GM10248 (cell line): ENCODE measurements around the gene CAMK2D.

ENCODE experiments used
- CTCF ChIA-PET: fragments of 300-600 bp; sonication (Branson Sonifier 250); formaldehyde crosslinking; extraction: SDS; loops from one replicate; lab custom pipeline; 2021; ENCODE audit warnings: antibody characterized with exemption; lab: Yijun Ruan, JAX
- POLR2A ChIA-PET: fragments of 350-650 bp; sonication (Branson Sonifier 250); formaldehyde crosslinking; extraction: SDS; loops from one replicate; lab custom pipeline; 2020; ENCODE audit warnings: antibody characterized with exemption; lab: Yijun Ruan, JAX
- DNase-seq: peaks from one replicate; pipeline ENCODE4 v3.0.0; 2012; ENCODE audit errors: extremely low spot score
- TF ChIP-seq, protein P1 (sequence below): IDR thresholded peaks from 2 replicates; pipeline ENCODE4 v1.5.1; 2012; ENCODE audit warnings: mild to moderate bottlenecking, low read depth; ENCODE audit errors: extremely low read depth, missing control alignments, control extremely low read depth

Gene CAMK2D

DNA sequence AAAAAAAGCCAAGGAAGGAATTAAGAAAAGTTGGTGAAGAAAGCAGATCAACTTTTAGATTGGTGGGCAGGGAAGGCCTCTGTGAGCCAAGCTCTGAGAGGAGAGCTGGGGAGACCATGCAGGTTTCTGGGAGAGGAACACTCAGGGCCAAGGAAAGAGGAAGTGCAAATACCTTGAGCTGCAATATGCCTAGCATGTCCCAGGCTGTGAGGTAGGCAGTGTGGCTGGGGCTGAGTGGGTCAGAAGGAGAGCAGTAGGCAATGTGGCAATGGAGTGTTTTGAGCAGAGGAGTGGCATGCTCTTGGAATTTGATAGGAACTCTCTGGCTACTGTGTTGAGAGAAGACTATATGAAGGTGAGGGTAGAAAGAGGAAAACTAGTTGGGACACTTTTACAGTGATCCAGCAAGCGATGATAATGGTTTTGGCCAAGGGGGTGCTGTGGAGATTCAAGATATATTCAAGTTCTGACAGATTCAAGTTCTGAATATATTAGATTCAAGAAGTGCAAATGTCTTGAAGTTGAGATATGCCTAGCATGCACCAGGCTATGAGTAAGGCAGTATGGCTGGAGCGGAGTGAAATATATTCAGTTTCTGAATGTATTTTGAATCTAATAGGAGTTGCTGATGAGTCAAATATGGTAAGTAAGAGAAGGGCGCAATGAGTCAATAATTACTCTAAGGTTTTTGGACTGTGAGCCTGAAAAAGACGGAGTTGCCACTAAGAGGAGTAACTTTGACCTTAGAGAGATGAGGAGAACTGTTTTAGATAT, 172.5 kb downstream of the CAMK2D start:
- DNase-seq, result no peak
- POLR2A ChIA-PET, result no interaction called here
- TF ChIP-seq, protein P1, sequence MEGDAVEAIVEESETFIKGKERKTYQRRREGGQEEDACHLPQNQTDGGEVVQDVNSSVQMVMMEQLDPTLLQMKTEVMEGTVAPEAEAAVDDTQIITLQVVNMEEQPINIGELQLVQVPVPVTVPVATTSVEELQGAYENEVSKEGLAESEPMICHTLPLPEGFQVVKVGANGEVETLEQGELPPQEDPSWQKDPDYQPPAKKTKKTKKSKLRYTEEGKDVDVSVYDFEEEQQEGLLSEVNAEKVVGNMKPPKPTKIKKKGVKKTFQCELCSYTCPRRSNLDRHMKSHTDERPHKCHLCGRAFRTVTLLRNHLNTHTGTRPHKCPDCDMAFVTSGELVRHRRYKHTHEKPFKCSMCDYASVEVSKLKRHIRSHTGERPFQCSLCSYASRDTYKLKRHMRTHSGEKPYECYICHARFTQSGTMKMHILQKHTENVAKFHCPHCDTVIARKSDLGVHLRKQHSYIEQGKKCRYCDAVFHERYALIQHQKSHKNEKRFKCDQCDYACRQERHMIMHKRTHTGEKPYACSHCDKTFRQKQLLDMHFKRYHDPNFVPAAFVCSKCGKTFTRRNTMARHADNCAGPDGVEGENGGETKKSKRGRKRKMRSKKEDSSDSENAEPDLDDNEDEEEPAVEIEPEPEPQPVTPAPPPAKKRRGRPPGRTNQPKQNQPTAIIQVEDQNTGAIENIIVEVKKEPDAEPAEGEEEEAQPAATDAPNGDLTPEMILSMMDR, result no peak
- CTCF ChIA-PET, result interaction anchor here (1.4 kb wide), 1 partner anchor 14 kb away, joined by 3 read pairs; no protein-coding TSS in a partner anchor

DNA sequence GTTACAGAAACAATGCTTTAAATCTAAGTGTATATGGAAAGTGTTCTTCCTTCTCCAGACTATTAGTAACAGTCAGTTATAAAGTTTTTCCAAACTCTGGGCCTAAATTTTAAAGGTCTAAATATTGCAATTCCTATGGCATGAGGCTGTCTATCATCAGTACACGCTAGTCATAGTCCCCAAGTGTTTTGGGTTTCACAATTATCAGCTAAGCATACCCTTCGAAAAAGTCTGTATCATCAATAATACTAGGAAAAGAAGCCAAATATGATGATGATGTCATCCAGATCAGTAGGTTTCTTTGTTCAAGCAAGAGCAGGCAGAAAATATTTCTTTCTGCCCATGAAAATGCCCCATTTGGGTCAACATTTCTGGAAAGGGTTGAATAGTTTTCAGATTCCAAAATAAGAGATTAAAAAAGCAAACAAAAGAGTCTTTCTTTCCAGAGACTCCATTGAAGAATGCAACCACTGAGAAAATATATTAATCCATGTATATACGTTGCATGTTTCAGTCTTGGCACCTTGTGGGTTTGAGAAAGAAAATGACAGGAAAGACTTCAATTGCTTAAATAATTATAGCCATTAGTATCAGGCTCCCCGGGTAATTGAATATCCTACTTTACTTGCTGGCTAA, 173.8 kb downstream of the CAMK2D start:
- CTCF ChIA-PET, result no interaction called here
- TF ChIP-seq, protein P1, result no peak
- POLR2A ChIA-PET, result no interaction called here
- no peak for DNase-seq

DNA sequence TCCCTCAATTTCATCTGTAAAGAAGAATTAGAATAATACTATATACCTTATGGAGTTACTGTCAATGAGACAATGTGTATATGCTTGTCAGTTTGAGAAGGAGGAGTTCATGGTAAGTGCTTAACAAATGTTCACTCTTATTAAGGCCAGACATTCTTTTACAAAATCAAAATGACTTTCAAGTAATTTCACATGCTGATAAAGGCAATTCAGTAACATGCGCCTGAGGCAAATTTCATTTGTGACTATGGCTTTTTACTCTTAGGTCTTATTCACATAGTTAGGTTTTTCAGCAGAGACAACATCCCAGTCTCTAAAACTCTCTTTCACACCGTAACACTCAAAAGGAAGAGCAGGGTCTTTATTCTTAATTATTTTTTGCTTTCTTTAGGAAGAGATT, 174.4 kb downstream of the CAMK2D start:
- POLR2A ChIA-PET, result no interaction called here
- DNase-seq, result no peak
- TF ChIP-seq, protein P1, result no peak
- CTCF ChIA-PET, result interaction anchor here (1.0 to 5.0 kb wide), 3 partner anchors 9 to 40 kb away, joined by 4 to 28 read pairs (median 5); no protein-coding TSS in a partner anchor

DNA sequence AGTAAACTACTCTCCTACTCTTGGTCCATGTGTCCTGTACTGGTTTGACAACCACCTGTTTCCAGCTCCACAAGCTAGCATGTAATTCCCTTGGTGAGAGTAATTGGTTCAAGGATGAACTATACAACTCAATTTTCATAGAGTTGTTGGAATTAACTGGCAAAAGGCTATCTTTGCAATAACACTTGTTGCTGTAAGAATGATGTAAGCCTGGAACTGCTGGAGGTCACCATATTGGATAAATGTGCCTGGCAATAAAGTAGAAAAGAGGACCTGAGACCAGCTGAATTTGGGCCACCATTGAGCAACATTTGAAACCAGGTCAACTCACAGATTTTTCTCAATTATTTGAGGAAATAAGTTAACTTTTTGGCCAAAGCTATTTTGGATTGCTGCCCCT, 175.5 kb downstream of the CAMK2D start:
- ChIA-PET POLR2A (no interaction called here), CTCF (interaction anchor here (0.9 to 5.0 kb wide), 5 partner anchors 8 to 39 kb away, joined by 3 to 28 read pairs (median 4); no protein-coding TSS in a partner anchor)
- TF ChIP-seq, protein P1, result no peak
- DNase-seq, result no peak

DNA sequence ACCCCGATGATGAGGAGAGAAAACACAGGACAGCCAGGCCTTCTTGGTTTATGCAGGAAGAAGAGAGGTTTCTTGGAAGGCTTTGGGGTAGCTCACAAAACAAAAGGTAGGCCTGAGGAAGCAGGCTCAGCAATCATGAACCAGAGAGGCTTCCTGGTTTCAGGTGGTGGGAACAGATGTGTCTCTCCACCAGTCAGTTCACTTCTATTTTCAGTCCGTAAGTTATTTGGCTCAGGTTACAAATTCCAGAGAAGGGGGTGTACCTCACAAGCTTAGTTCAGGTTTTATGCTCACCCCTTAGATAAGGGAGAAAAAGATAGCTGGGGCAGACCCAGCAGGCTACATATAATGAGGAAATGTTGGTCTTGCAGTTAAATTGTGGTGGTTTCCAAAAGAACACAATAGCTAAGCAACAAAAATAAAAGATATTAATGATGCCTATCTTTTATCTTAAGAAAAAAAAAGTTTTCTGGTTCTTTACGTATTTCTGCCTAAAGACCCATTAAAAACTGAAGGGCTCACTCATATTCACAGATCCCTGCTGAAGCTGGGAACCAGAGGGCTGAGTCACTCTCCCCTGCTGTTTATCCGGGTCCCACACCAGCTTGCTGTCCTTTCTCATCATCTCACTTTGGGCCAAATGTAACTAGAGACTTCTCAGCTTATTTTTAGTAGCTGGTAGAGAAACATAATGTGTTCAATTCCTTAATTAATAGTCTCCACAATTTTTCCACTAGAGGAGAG, 177.0 kb downstream of the CAMK2D start:
- POLR2A ChIA-PET, result no interaction called here
- CTCF ChIA-PET, result interaction anchor here (0.8 to 5.0 kb wide), 4 partner anchors 8 to 37 kb away, joined by 3 to 28 read pairs (median 6); no protein-coding TSS in a partner anchor
- TF ChIP-seq, protein P1, result no peak
- DNase-seq, result no peak

DNA sequence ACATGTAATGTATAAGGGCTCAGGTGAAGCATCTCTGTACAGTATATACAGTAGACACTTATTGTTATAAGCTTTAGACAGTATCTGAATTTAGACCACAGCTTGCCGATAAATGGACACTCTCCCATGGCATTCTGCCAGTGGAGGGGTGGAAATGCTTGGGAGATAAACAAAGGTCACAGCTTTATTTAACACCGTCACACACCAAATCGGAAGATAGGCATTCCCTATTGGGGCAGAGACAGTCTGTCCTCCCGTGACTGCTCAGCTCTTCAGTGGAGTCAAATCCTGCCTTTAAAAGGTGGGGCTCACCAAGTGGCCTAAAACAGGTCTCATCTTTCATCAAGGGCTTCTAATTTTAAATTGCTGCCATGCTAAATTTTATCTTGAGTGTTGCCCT, 178.8 kb downstream of the CAMK2D start:
- POLR2A ChIA-PET, result no interaction called here
- DNase-seq, result no peak
- CTCF ChIA-PET, result interaction anchor here (0.9 to 5.0 kb wide), 5 partner anchors 15 to 96 kb away, joined by 3 to 28 read pairs (median 3); no protein-coding TSS in a partner anchor
- TF ChIP-seq, protein P1, result no peak
